Immature natural killer cell (primary cell): ENCODE data around the gene HNRNPH2. TPM values are rescaled to one million over a fixed set of nuclear protein-coding genes. Genes with fewer than 3 reads are reported as not detected.

Source experiments
- DNase-seq, 3 donors: peaks; one replicate each; pipeline ENCODE4 v3.0.0; 2022; ENCODE audit warnings: mixed read lengths in 1 of 3
- H3K27ac Mint-ChIP-seq, 6 donors: one replicate each; pipeline ENCODE4 v1.8.0; 2020; ENCODE audit warnings: mixed read lengths in 6 of 6, mild to moderate bottlenecking in 5 of 6, inconsistent platforms in 4 of 6, moderate library complexity in 3 of 6
- H3K27me3 Mint-ChIP-seq, 3 donors: one replicate each; pipeline ENCODE4 v1.8.0; 2020 to 2021; ENCODE audit warnings: low read depth in 3 of 3, mild to moderate bottlenecking in 3 of 3, mixed read lengths in 3 of 3, moderate library complexity in 3 of 3, inconsistent platforms in 1 of 3
- H3K36me3 Mint-ChIP-seq, 3 donors: one replicate each; pipeline ENCODE4 v1.8.0; 2020; ENCODE audit warnings: mixed read lengths in 3 of 3, inconsistent platforms in 2 of 3, mild to moderate bottlenecking in 2 of 3
- H3K4me1 Mint-ChIP-seq, 2 donors: one replicate each; pipeline ENCODE4 v1.8.0; 2020; ENCODE audit warnings: inconsistent platforms in 2 of 2, mild to moderate bottlenecking in 2 of 2, mixed read lengths in 2 of 2, moderate library complexity in 1 of 2
- H3K4me3 Mint-ChIP-seq, 5 donors: one replicate each; pipeline ENCODE4 v1.8.0; 2020; ENCODE audit warnings: mild to moderate bottlenecking in 5 of 5, mixed read lengths in 5 of 5, inconsistent platforms in 3 of 5, moderate library complexity in 3 of 5
- H3K9me3 Mint-ChIP-seq, 6 donors: one replicate each; pipeline ENCODE4 v1.8.0; 2020; ENCODE audit warnings: mild to moderate bottlenecking in 6 of 6, mixed read lengths in 6 of 6, inconsistent platforms in 4 of 6, moderate library complexity in 3 of 6
- polyA plus RNA-seq, 3 donors: library from polyadenylated mRNA; unstranded; fragments of 300-500 nt; fragmentation: Illumina TruSeq; gene quantifications; one replicate each; pipeline ENCODE4 v1.2.3, GENCODE V29; 2021

HNRNPH2 gene, protein sequence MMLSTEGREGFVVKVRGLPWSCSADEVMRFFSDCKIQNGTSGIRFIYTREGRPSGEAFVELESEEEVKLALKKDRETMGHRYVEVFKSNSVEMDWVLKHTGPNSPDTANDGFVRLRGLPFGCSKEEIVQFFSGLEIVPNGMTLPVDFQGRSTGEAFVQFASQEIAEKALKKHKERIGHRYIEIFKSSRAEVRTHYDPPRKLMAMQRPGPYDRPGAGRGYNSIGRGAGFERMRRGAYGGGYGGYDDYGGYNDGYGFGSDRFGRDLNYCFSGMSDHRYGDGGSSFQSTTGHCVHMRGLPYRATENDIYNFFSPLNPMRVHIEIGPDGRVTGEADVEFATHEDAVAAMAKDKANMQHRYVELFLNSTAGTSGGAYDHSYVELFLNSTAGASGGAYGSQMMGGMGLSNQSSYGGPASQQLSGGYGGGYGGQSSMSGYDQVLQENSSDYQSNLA
- polyA plus RNA-seq = 100 to 1,000 TPM in 2 of 3 donors, 10 to 100 TPM in 1; 80.6 to 188 (median 120) TPM

DNA sequence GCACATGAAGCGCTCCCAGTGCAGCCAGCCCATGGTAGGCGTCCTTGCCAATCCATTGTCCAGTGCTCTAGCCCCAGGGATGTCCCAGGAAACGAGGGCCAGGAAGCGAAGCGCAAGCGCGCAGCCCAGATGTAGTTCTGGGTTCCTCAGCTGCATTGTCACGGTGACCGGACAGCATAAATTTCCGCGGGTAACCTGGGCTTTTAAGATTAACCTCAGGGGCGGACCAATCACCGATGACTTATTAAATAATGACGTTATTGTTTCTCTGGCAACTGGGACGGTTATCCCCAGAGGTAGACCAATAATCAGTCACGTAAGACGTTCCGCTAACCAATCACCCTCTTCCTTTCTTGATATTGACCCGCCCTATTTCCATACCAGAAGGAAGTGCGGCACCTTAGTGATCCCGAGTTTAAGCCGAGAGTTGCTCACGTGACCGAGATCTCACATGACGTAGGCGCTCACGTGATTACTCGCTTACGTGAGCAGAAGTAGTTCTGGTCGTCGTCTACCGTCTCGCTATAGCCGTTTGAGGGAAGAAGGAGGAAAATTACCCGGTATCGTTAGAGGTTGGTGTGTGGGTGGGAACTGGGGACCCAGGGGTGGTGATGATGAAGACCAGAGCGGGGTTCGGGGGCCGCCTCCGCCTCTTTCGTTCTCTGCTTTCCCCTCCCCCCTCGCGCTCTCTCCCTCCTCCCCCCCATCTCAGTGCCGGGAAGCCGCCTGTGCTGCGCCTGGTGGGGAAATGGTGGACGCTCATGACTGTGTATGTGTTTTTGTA is at the start of gene HNRNPH2, which contains the start of gene GLA:
TSS of gene HNRNPH2 (plus strand) at position 475 of the 784 bp plus-strand sequence. CDS start 3,767 bp downstream, outside the sequence.
TSS of gene GLA (minus strand) at position 178 of the 784 bp plus-strand sequence. CDS start at position 156, 22 bp downstream.
- Mint-ChIP-seq H3K27me3 (peaks cover 3 to 20% (median 10%) of the 10 kb centered on the region in 3 donors), H3K36me3 (no peaks in the 10 kb centered on the region), H3K9me3 (no peaks in the 10 kb centered on the region), H3K4me1 (peaks cover 22 to 46% of the 10 kb centered on the region in 2 donors), H3K4me3 (peak within 1 kb of the TSS; percentile 90 to 97 (median 91)), H3K27ac (peak within 1 kb of the TSS; percentile 97 to 100 (median 100))
- DNase-seq = peak; percentile 87 to 92 (median 90)

DNA sequence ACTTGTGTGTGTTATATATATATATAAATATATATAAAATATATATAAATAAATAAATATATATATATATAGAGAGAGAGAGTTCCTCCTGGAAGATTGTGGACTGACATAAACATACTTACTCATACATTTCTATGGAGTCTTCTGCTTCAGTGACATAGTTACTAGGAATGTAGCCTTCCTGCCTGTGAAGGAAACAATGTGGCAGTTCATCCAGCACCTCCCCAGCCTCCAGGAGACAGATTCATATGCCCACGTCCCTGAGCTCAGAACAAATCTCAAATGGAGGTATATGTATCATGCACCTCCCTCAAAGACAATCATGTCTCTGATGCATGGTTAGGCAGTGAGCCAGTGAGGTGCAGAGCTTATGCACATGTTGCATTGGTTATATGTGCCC is 48.1 kb upstream of the HNRNPH2 start:
- Mint-ChIP-seq H3K27me3 (peaks cover 0 to 16% (median 4%) of the 10 kb centered on the region in 3 donors), H3K36me3 (no peaks in the 10 kb centered on the region), H3K4me1 (no peaks in the 10 kb centered on the region), H3K9me3 (no peaks in the 10 kb centered on the region), H3K27ac (no peak overlapping the region), H3K4me3 (no peak overlapping the region)
- DNase-seq = no peak

DNA sequence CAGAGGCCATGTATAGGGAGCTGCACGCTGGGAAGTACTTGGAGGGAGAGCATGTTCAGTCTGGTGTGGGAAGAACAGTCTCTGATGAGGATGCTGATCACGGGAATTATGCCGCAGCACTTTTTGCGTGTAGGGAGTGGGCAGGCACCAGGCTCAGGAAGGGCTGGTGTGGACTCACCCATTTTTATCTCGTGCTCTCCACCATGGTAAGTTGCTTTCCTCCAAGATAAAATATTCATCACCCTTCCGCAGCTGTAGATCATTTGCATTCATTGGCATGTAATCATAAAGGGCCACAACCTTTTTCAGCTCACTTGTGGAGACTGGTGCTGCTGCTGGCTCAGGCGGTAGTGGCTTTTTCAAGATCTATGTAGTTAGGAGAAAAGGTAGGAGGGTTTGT is 47.6 kb upstream of the HNRNPH2 start:
- Mint-ChIP-seq H3K9me3 (no peaks in the 10 kb centered on the region), H3K4me3 (no peak overlapping the region), H3K27ac (no peak overlapping the region), H3K4me1 (no peaks in the 10 kb centered on the region), H3K36me3 (no peaks in the 10 kb centered on the region), H3K27me3 (peaks cover 0 to 14% (median 4%) of the 10 kb centered on the region in 3 donors)
- DNase-seq = no peak

DNA sequence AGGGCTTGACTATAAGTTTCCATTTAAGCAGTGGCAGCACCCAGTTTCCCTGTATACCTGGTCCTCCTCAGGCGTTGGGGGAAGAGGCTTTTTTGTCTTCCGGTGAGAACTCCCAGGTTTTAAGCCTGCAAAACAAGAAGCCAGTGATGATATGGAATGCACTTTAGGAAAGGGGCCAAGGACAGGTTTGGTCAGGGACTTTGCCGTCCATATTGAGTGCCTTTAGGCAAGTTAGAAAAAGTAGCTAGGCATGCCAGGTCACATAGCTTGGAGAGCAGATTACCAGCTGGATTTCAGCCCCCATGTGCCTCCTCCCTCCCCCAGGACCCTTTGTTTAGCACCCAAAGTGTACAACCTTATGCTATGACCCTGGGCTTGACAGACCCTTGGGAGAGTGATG is 45.9 kb upstream of the HNRNPH2 start:
- DNase-seq = no peak
- Mint-ChIP-seq H3K36me3 (no peaks in the 10 kb centered on the region), H3K27me3 (peaks cover 0 to 11% (median 4%) of the 10 kb centered on the region in 3 donors), H3K9me3 (no peaks in the 10 kb centered on the region), H3K4me3 (no peak overlapping the region), H3K27ac (no peak overlapping the region), H3K4me1 (no peaks in the 10 kb centered on the region)

DNA sequence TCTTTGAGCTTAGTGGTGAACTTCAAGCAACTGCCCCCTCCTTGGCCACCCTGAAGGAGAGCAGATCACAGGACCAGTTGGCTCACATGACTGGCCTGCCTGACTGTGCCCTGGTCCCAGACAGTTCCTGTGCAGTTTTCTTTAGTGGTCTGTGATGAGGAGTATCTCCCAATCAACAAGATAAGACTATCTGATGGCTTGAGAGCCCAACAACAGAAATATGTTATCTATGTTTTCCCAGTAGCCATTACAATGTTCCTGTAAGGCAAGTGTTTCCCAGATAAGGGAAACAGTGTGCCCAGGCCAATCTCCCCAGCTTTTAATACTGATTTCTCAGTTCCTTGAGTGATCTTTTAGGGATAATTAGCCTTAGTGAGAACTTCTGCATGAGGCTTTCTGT is 45.3 kb upstream of the HNRNPH2 start:
- no peaks in the 10 kb centered on the region for H3K36me3 Mint-ChIP-seq
- DNase-seq = no peak
- H3K9me3 Mint-ChIP-seq = no peaks in the 10 kb centered on the region
- no peaks in the 10 kb centered on the region for H3K4me1 Mint-ChIP-seq
- no peak overlapping the region for H3K4me3 Mint-ChIP-seq
- peaks cover 0 to 11% (median 4%) of the 10 kb centered on the region in 3 donors for H3K27me3 Mint-ChIP-seq
- H3K27ac Mint-ChIP-seq = no peak overlapping the region

DNA sequence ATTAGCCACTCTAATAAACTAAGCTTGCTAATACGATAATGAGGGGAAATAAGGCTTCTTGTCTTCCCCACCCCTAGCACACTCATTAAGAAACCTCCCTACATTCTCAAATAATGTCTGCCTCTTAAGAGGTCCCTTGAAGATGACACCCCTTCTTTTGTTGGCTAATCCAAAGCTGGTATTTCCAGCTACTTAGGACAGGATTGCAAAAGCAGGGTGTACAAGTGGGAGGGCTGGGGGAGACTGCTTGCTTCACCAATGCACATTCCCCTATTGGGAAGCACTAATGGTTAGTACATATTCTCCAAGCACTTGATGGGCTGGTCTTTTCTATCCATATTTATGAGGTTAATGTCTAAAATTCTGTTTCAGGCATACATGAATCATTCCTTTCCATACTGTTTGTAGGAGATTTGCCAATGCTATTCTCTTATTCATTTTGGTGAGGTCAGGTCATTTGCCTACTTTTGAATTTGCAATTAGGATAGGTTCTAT is 42.7 kb upstream of the HNRNPH2 start:
- DNase-seq = no peak
- H3K4me1 Mint-ChIP-seq = no peaks in the 10 kb centered on the region
- no peaks in the 10 kb centered on the region for H3K36me3 Mint-ChIP-seq
- H3K27ac Mint-ChIP-seq = no peak overlapping the region
- peaks cover 0 to 4% (median 2%) of the 10 kb centered on the region in 3 donors for H3K27me3 Mint-ChIP-seq
- no peaks in the 10 kb centered on the region for H3K9me3 Mint-ChIP-seq
- H3K4me3 Mint-ChIP-seq = no peak overlapping the region

DNA sequence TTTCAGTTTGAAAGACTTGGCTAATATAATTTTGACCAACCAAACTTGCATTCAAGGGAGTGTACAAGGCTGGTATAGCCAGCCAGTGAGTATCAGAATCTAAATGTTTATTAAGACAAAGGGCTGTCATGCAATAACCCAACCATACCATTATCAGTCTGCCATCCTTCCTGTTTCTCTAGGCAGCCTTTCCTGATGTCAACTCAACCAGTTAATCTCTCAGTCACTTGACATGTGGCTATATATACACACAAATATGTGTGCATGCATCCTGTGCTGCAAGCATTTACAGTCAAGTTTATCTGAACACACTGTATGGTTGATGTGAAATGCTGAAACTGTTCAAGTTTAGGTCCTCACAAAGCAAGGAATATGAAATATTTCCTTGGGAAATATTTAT is 39.2 kb upstream of the HNRNPH2 start:
- Mint-ChIP-seq H3K4me1 (no peaks in the 10 kb centered on the region), H3K27me3 (peaks cover 0 to 7% (median 2%) of the 10 kb centered on the region in 3 donors), H3K27ac (no peak overlapping the region), H3K4me3 (no peak overlapping the region), H3K36me3 (no peaks in the 10 kb centered on the region), H3K9me3 (no peaks in the 10 kb centered on the region)
- DNase-seq = no peak

DNA sequence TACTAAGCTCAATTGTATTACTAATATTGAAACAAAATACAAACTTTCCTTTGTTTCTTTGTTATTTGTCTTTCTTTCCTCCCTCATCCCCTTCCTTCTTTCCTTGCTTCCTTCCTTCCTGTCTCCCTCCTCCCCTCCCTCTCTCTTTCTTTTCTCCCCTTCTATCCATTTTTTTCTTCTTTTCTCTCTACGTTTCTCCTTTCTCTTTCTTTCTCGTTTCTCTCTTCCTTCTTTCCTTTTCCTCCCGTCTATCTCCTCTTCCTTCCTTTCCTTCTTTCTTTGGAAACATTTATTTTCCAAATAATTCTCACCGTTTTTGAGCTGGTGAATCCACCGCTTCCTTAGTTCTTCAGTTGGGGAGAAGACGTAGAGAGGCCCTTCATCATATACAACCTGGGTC is 38.3 kb upstream of the HNRNPH2 start:
- no peak overlapping the region for H3K4me3 Mint-ChIP-seq
- H3K9me3 Mint-ChIP-seq = no peaks in the 10 kb centered on the region
- H3K27me3 Mint-ChIP-seq = peaks cover 0 to 7% (median 2%) of the 10 kb centered on the region in 3 donors
- DNase-seq = no peak
- no peak overlapping the region for H3K27ac Mint-ChIP-seq
- no peaks in the 10 kb centered on the region for H3K36me3 Mint-ChIP-seq
- H3K4me1 Mint-ChIP-seq = no peaks in the 10 kb centered on the region

DNA sequence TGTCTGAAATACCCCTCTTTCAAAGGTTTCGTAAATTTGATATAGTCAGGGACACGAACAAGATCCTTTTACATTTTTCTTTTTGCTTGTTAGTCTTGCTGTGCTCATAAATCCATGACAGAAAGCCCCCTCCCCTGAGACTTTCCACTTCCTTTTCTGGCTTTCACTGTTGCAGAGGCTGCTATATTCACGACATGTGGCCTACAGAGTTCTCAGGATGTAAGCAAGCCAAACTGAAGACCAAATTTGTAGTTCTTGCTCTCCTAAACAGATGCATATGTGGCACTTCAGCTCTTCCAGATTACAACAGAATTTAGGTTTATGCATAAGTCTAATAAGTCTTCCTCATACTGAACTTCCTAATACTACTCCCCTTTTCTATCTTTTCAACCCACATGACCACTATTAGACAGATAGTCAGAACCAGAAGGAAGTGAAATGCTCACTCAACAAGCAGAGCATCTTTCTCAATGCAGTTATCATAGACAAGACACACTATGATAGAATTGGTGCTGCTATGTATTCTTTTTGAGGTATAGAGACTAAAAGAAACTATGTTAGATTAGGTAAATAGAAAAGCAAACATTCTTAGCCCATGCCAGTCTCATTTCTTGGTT is 37.0 kb upstream of the HNRNPH2 start:
- Mint-ChIP-seq H3K27ac (no peak overlapping the region), H3K4me3 (no peak overlapping the region), H3K36me3 (no peaks in the 10 kb centered on the region), H3K27me3 (peaks cover 0 to 9% (median 2%) of the 10 kb centered on the region in 3 donors), H3K9me3 (no peaks in the 10 kb centered on the region), H3K4me1 (no peaks in the 10 kb centered on the region)
- no peak for DNase-seq

DNA sequence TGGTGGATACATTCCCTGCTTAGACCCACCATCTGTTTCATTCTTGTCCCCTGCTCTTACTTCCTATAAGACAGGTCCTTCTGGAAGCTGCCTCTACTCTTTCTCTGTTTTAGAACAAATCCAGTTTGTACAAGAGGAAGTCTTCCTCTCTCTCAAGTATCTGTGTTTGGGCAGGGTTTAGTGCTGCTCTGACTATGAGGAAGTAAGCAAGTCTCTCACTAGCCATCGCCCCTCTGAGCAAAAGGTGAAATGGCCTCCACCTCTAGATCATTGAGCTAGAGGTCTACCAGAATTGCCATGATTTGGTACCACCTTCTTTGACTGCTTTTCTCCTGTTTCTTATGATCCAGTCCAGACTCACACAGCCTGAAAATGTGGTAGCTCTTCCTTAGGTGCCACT is 30.5 kb upstream of the HNRNPH2 start:
- peaks cover 0 to 5% (median 0%) of the 10 kb centered on the region in 3 donors for H3K27me3 Mint-ChIP-seq
- H3K9me3 Mint-ChIP-seq = no peaks in the 10 kb centered on the region
- no peak overlapping the region for H3K27ac Mint-ChIP-seq
- no peaks in the 10 kb centered on the region for H3K4me1 Mint-ChIP-seq
- no peak for DNase-seq
- no peaks in the 10 kb centered on the region for H3K36me3 Mint-ChIP-seq
- no peak overlapping the region for H3K4me3 Mint-ChIP-seq

DNA sequence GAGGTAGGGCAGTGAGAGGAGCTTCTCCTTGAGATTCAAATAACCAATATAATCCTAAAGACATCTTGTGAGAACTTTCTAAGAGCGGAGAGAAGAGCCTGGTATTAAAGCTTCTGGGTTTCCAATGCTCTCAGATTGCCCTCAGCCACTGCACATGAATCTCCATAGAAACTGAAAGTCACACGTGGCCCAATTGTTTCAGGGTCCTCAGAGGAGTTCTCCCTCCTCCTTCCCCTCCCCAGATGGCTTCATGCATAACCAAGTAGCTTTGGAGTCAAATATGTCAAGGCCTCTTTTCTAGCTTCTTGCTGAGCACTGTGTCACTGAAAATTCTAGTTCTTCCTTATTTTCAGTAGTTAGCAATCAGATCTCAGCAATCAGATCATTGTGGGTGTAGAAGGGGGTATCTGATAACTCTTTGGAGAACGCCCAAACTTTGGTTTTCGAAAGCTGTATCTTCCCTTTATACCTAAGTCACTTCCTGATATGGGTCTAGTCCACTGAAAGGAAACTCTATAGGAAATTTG is 24.3 kb upstream of the HNRNPH2 start:
- Mint-ChIP-seq H3K36me3 (no peaks in the 10 kb centered on the region), H3K4me3 (no peak overlapping the region), H3K27me3 (peaks cover 0 to 2% (median 0%) of the 10 kb centered on the region in 3 donors), H3K27ac (peak overlapping the region in 1 of 6 donors; percentile 37), H3K9me3 (no peaks in the 10 kb centered on the region), H3K4me1 (no peaks in the 10 kb centered on the region)
- no peak for DNase-seq

DNA sequence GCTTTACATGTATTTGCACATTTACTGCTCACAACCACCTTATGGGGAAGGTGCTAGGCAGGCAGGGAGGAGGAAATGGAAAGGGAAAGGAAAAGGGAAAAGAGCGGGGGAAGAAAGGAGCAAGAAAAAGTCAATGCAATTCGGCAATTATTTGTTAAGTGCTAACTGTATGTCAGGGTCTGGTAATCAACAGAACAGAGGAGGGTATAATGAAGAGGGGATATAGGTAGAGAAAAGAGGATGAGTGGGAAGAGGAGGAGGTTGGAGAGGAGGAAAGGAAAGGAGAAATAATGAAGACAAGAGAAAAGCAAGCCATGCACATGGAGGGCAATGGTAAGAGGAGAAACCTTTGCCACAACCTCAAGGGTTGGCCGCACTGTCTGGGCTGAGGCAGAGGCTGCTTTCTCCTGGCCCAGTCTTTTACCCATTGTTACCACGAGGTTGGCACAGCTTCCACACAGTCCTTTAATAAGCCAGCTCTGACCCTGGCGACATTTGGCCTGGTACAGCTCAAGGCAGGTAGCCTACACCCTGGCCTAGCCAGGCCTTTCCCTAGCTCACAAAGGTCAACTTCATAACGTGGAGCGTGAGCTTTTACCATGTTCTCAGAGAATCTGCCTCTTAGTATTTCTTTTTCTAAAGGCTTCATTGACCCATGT is 22.9 kb upstream of the HNRNPH2 start:
- Mint-ChIP-seq H3K4me3 (no peak overlapping the region), H3K27ac (no peak overlapping the region), H3K4me1 (no peaks in the 10 kb centered on the region), H3K27me3 (peaks cover 0 to 2% (median 0%) of the 10 kb centered on the region in 3 donors), H3K9me3 (no peaks in the 10 kb centered on the region), H3K36me3 (no peaks in the 10 kb centered on the region)
- DNase-seq = no peak
